Fibroblast of skin of scalp (primary cell): ENCODE results near the gene NUDT14.

Experiments used
- DNase-seq: peaks from one replicate; pipeline ENCODE4 v3.0.0-alpha.2; 2013

Gene NUDT14

GRCh38 chr14:105172476-105172875 is 8.6 kb downstream of the NUDT14 start:
- DNase-seq: no peak

DNA sequence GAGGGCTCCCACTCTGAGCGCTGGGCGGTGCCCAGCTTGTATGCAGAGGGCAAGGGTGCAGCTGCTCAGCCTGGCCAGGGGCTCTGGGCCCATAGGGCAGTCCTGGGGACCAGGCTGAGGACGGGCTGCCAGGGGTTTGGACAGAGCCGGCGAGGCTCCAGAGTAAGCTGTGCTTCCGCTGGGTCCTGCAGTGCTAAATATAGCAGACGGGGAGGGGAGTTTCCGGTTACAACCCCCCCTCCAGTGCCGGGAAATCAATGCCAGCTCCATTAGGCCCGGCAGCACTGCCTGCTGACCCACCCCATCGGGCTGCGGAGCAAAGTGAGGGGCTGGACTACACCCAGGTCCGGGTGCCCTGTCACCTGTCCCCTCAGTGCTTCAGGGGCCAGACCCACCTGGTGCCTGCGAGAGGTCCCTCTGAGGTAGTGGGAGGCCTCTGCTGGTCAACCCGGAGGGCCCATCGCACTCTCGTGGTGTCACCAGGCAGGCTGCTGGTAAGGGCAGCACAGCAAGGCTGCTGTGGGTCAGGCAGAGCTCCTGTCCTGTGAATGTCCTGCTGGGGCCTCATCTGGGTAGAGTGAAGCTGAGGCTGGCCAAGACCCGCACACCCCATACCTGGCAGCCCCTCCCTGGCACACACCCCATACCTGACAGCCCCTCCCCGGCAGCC is 10.0 kb downstream of the NUDT14 start:
- no peak for DNase-seq

GRCh38 chr14:105169776-105170655 is 11.1 kb downstream of the NUDT14 start:
- no peak for DNase-seq

GRCh38 chr14:105168979-105169507 is 12.1 kb downstream of the NUDT14 start:
- no peak for DNase-seq

GRCh38 chr14:105168496-105168978 is 12.6 kb downstream of the NUDT14 start, which contains the start of gene JAG2:
Gene JAG2 (minus strand): TSS chr14:105168776. CDS start chr14:105168420, 356 bp downstream.
- no peak for DNase-seq

DNA sequence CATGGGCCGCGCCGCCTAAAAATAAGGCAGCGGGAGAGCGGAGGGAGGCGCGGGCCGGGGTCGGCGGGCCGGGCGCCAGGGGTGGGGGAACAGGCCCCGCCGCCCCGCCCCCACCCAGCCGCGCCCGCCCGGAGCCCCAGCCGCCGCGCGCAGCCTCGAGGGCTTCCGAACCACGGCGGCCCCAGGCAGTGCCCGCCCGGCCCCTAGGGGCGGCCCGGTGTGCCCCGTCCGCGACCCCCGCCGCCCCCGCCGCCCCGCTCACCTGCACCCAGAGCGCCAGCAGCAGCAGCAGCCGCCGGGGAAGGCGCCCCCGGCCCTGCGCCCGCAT is 13.1 kb downstream of the NUDT14 start:
- no peak for DNase-seq

GRCh38 chr14:105167303-105168092 is 13.6 kb downstream of the NUDT14 start:
- no peak for DNase-seq

GRCh38 chr14:105166571-105167302 is 14.4 kb downstream of the NUDT14 start:
- DNase-seq: no peak

GRCh38 chr14:105165761-105166485 is 15.2 kb downstream of the NUDT14 start:
- no peak for DNase-seq

GRCh38 chr14:105165134-105165704 is 15.9 kb downstream of the NUDT14 start:
- DNase-seq: no peak

DNA sequence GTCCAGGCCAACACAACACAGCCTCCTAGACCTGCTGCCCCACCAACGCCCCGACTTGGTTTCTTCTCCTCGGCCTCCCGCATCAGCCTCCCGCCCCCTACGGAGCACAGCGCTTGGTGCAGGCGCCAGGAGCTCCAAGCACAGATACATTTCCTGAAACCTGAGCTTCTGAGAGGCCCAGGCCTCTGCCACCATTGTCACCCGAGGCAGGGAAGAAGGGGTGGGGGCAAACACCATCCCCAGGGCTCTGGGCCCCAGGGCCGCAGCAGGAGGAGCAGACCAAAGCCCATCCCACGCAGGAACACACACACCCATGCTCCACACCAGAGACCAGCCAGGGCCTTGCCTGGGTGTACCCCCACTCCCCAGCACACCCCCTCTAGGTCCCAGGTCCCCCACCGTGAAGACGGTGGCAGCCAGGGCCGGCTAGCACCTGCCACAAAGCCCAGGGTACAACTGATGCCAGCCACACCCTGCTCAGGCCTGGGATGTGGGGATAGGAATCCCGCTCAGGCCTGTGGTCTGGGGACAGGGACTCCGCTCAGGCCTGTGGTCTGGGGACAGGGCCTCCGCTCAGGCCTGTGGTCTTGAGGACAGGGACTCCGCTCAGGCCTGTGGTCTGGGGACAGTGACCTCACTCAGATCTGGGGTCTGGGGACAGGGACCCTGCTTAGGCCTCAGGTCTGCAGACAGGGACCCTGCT is 17.9 kb downstream of the NUDT14 start:
- no peak for DNase-seq

- DNase-seq: no peak
These were observed 18.5 kb downstream of the NUDT14 start for GRCh38 chr14:105162669-105162979.

DNA sequence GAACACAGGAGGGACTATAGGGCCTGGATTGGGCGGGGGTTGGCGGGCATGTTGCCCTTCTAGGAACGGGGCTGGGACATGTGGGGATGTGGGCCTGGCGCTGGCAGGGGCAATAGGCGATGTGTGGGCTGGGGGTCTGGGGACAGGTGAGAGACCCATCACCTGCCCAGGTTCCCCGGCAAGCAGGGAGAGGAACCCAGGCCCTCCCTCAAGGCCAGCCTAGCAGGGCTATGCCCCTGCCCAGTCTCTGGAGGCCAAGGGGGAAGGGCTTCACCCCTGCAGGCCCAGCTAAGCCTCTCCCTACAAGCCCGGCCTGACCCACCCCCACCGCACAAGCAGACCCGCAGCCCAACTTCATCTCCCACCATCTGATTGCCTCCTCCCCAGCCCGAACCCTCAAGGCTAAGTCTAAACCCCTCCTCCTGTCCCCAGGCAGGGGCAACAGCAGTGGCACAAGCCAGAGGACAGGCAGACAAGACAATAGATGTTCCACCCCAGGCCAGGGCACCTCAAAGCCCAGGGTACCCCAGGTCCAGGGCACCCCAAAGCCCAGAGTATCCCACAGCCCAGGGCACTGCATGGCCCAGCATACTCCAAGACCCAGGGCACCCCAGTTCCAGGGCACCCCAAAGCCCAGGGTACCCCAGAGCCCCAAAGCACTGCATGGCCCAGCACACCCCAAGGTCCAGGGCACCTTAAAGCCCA is 19.0 kb downstream of the NUDT14 start:
- no peak for DNase-seq

DNA sequence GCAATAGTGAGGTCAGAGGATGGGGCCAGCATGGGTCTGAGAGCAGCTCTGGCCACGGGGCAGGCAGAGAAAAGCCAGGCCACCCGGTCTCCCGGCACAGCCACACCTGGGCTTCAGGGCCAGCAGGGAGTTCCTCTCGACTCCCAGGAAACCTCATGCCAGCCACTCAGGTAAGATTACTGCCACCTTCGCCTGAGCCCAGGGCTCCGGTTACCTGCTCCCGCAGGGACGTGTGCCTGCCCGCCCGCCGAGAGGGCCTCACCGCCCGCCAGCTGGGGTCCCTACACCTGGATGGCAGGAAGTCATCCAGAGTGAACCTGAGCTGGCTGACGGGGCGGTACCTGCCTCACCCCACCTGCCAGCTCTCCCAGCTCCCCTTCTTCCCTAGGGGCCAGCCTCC is 19.8 kb downstream of the NUDT14 start:
- DNase-seq: no peak

GRCh38 chr14:105160776-105161175 is 20.3 kb downstream of the NUDT14 start:
- DNase-seq: no peak

DNA sequence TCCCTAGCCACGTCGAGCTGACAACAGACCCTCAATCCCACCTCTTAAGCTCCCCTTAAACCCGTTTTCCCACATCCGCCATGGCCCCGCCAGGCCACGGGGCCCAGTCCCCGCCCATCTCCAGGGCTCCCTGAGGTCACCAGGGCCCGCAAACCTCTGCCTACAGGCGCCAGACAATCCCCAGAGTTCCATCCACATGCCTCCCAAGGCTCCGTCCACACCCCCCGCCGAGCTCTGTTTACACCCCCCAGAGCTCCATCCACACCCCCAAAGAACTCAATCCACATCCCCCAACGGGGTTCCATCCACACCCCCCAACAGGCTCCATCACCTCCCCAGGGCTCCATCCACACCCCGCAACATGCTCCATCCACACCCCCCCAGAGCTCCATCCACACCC is 21.8 kb downstream of the NUDT14 start:
- no peak for DNase-seq

DNA sequence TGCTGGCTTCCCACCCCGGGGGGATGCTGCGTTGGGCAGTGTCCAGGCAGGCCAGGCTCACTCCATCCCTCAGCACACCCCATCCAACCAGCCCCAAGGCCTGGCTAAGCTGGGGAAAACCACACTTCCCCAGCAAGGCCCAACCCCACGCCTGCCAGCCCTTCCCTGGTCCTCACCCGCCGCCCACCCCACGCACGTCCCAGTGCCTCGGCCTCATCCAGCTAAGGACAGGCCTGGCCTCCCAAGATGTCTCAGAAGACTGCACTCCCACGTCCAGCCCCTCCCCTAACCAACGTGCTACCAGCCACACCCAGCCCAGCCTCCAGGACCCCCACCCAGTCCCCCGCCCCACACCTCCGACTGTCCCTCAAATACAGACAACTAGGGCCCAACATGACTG is 22.3 kb downstream of the NUDT14 start:
- no peak for DNase-seq

- DNase-seq: no peak
These were observed 23.2 kb downstream of the NUDT14 start for GRCh38 chr14:105157872-105158271.

- DNase-seq: no peak
These were observed 24.4 kb downstream of the NUDT14 start for GRCh38 chr14:105156414-105157375.
